Measurements from ENCODE around the gene MIA2.
"Not testable (repeated sequence)": the region's sequence is repeated elsewhere in the genome, so short reads cannot be mapped to it uniquely, and the experiment has no call there.

MIA2 gene

DNA sequence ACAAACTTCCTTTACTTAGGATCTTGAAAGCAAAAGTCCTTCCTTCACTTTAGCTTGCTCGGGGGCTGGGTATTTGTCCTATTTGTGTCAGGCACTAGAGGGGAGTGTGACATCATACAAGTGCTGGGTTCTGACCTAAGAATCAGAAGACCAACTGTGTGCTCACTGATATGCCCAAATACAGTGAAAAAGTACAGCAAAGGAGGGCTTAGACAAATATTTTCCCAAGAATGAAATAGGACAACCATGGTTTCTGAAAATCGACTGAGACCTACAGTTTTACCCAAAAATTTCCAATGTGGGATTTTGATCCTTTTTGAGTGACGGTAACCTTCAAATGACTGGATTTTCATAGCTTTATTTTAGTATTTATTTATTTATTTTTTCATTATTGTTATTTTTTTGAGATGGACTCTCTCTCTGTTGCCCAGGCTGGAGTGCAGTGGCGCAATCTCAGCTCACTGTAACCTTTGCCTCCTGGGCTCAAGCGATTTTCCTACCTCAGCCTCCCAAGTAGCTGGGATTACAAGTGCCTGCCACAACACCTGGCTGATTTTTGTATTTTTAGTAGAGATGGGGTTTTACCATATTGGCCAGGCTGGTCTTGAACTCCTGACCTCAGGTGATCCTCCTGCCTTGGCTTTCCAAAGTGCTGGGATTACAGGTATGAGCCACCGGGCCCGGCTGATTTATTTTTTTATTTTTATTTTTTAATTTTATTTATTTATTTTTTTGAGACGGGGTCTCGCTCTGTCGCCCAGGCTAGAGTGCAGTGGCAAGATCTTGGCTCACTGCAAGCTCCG lies 1.8 kb upstream of the MIA2 start:
- DNase-seq (ENCODE audit: low read depth) = not testable (repeated sequence)

DNA sequence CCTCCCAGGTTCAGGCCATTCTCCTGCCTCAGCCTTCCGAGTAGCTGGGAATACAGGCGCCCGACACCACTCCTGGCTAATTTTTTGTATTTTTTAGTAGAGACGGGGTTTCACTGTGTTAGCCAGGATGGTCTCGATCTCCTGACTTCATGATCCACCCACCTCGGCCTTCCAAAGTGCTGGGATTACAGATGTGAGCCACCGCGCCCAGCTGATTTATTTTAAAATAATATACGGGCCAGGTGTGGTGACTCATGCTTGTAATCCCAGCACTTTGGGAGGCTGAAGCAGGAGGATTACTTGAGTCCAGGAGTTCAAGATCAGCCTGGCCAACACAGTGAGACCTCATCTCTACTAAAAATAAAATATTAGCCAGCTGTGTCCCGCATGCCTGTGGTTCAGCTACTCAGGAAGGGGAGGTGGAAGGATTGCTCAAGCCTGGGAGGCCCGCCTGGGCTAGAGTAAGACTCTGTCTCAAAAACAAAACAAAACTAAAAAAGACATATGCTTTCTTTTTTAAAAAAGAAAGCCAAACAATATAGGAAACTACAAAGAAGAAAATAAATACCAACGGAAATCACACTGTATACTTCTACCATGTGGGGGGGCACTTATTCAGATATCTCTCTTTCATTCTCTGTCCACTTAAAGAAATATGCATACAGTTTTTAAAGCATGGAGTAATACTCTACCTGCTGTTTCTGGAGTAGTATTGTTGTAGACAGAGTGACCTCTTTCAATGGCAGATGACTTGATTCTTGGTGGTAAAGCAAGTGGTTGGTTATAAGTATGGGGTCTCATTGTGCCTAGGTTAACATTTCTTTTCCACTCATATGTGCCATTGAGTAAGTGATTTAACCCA lies 930 bp upstream of the MIA2 start:
- no peak for DNase-seq (ENCODE audit: low read depth)

DNA sequence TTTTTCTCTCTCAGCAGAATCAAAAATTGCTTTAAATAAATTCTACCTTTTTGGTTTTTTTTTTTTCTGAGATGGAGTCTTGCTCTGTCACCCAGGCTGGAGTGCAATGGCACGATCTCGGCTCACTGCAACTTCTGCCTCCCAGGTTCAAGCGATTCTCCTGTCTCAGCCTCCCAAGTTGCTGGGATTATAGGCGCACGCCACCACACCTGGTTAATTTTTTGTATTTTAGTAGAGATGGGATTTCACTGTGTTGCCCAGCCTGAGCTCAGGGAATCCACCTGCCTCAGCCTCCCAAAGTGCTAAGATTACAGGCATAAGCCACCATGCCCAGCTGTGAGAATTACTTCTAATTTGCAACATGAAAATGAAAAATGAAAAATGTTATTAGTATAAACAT lies 1.3 kb downstream of the MIA2 start:
- not testable (repeated sequence) for DNase-seq (ENCODE audit: low read depth)

DNA sequence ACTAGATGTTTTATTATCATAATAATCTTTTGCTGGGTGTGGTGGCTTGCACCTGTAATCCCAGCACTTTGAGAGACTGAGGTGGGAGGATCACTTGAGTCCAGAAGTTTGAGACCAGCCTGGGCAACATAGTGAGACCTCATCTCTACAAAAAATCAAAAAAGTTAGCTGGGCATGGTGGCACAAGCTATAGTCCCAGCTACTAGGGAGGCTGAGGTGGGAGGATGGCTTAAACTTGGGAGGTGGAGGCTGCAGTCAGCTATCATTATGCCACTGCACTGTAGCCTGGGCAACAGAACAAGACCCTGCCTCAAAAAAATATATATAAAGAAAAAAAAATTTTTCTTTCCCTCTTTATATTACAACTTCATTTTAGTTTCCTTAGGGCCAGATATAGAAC lies 1.8 kb downstream of the MIA2 start:
- not testable (repeated sequence) for DNase-seq (ENCODE audit: low read depth)

DNA sequence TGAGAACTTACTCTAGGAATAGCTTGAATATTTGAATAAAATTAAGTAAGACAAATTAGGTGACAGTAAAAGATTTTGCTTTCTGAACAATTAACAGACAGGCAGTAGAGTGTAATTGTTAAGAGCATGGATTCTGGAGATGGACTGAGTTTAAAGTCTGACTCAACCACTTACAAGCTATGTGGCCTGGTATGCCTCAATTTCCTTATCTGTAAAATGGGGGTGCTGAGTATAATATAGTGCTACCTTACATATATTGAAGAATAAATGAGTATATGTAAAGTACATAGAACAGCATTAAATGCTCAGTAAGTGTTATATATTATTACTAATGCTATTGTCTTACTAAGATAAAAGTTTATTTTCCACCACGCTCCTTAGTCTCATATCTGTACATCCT lies 7.1 kb downstream of the MIA2 start:
- DNase-seq (ENCODE audit: low read depth) = no peak

DNA sequence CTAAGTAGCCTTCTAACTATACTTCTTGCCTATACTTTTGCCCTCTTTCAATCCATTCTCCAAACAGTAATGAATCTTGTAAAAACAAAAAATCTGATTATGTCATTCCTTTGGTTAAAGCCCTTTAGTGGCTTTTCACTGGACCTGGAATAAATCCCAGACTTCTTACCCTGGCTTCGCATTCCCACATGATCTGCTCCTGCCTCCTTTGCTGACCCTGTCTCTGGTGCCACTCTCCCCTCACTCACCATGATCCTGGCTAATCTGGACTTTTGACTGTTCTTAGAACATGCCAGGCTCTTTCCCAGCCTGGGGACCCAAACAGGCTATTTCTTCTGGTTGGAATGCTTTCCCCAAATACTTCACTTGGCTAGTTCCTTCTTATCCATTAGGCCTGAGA lies 7.9 kb downstream of the MIA2 start:
- no peak for DNase-seq (ENCODE audit: low read depth)

DNA sequence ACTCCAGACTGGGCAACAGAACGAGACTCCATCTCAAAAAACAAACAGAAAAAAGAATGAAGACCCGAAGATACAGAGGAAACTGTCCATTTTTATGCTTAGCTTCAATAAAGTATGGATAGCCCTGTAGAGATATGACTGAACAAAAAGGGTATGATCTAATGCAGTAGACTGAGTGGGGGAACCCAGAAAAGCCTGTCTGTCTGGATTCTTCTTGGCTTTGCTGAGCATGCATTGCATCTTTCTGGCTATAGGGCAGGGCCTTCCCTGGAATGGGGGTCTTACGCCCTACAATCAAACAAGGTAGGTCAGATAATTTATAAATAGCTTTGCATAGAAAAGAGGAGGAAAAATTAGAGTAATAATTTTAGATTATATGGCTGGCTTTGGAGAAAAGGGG lies 10.1 kb downstream of the MIA2 start:
- DNase-seq (ENCODE audit: low read depth) = no peak

DNA sequence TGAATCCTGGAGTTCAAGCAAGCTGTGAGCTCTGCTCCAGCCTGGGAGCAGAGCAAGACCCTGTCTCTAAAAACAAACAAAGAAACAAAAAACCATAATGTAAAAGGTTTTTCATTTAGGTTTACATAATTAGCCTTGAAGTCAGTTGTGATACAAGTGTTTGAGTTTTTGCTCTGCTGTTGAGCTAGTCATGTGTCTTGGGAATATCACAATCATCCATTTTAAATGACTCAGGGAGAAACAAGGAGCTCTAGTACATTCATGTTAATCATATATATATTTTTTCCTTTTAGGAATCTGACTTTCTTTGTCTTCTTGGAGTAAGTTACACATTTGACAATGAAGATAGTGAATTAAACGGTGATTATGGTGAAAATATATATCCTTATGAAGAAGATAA lies 12.9 kb downstream of the MIA2 start:
- DNase-seq (ENCODE audit: low read depth) = no peak

DNA sequence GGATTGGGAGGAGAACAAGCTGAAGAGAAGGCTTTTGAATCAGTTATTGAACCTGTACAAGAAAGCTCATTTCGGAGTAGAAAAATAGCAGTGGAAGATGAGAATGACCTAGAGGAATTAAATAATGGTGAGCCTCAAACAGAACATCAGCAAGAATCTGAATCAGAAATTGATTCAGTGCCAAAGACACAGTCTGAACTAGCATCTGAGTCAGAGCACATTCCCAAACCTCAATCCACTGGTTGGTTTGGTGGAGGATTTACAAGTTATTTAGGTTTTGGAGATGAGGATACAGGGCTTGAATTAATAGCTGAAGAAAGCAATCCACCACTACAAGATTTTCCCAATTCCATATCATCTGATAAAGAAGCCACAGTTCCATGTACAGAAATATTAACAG lies 13.5 kb downstream of the MIA2 start:
- no peak for DNase-seq (ENCODE audit: low read depth)

DNA sequence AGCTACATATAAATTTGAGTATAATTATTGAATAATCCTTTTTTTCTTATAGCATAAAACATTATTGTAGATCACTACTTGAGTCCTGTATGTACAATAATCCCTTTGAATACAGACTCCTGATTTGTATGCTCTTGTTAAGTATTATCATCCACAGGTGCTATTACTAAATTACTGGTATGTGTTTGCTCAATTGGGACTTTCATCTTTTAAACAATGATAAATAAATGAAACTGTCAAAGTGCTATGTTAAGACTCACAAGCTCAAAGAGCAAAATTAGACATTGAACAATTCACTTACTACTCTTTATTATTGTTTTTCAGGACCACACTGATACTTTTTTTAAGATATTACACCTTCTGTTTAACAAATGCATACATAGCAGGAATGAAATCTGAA lies 17.8 kb downstream of the MIA2 start:
- no peak for DNase-seq (ENCODE audit: low read depth)

DNA sequence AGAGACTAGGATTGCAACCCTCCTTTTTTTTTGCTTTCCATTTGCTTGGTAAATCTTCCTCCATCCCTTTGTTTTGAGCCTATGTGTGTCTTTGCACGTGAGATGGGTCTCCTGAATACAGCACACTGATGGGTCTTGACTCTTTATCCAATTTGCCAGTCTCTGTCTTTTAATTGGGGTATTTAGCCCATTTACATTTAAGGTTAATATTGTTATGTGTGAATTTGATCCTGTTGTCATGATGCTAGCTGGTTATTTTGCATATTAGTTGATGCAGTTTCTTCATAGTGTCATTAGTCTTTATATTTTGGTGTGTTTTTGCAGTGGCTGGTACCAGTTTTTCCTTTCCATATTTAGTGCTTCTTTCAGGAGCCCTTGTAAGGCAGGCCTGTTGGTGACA lies 23.7 kb downstream of the MIA2 start:
- not testable (repeated sequence) for DNase-seq (ENCODE audit: low read depth)

DNA sequence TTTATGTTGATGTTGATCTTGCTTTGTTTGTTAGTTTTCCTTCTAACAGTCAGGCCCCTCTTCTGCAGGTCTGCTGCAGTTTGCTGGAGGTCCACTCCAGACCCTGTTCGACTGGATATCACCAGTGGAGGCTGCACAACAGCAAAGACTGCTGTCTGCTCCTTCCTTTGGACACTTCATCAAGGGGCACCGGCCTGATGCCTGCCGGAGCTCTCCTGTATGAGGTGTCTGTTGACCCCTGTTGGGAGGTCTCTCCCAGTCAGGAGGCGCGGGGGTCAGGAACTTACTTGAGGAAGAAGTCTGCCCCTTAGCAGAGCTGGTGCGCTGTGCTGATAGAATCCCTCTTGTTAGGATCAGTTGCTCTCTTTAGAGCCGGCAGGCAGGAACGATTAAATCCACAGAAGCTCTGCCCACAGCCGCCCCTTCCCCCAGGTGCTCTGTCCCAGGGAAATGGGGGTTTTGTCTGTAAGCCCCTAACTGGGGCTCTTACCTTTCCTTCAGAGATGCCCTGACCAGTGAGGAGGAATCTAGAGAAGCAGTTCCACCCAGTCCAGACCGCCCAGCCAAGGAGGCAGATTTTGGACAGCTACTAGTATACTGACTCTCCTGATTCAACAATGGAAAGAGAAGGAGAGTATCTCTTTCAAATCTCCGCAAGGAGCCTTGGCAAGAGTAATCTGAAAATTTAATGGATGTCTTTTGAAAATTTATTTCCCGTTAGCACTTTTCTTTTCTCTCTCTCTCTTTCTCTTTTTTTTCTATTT lies 25.2 kb downstream of the MIA2 start:
- no peak for DNase-seq (ENCODE audit: low read depth)

DNA sequence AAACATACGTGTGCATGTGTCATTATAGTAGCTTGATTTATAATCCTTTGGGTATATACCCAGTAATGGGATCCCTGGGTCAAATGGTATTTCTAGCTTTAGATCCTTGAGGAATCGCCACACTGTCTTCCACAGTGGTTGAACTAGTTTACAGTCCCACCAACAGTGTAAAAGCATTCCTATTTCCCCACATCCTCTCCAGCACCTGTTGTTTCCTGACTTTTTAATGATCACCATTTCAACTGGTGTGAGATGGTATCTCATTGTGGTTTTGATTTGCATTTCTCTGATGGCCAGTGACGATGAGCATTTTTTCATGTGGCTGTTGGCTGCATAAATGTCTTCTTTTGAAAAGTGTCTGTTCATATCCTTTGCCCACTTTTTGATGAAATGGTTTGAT lies 26.4 kb downstream of the MIA2 start:
- DNase-seq (ENCODE audit: low read depth) = not testable (repeated sequence)

DNA sequence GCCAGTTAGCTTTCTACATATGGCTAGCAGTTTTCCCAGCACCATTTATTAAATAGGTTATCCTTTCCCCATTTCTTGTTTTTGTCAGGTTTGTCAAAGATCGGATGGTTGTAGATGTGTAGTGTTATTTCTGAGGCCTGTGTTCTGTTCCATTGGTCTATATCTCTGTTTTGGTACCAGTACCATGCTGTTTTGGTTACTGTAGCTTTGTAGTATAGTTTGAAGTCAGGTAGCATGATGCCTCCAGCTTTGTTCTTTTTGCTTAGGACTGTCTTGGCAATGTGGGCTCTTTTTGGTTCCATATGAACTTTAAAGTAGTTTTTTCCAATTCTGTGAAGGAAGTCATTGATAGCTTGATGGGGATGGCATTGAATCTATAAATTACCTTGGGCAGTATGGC lies 28.5 kb downstream of the MIA2 start:
- DNase-seq (ENCODE audit: low read depth) = not testable (repeated sequence)

DNA sequence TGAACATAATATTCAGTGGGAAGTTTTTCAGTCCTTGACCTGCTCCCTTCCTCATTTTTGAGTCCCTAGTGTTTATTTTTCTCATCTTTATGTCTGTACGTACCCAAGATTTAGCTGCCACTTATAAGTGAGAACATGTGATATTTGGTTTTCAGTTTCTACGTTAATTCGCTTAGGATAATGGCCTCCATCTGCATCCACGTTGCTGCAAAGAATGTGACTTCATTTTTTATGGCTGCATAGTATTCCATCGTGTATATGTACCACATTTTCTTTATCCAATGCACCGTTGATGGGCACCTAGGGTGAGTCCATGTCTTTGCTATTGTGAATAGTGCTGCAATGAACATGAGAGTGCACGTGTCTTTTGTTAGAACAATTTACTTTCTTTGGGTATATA lies 30.3 kb downstream of the MIA2 start:
- no peak for DNase-seq (ENCODE audit: low read depth)

DNA sequence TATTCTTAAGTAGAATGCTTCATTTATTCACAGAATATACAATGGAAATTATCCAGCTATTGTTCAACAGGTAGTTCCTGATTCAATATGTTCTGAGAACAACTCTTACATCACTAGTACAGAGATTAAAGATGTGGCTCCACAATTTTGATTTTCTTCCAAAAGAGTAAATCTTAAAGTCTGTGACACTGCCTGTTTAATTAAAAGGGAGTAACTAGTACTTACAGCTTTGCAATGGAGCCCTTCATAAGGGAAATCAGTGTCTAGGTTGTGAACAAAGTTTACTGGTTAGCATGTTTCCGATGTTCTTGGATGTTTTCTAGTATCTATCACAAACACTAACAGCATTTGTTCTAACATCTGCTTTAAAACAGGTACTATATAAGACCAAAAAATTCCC lies 30.8 kb downstream of the MIA2 start:
- DNase-seq (ENCODE audit: low read depth) = no peak

DNA sequence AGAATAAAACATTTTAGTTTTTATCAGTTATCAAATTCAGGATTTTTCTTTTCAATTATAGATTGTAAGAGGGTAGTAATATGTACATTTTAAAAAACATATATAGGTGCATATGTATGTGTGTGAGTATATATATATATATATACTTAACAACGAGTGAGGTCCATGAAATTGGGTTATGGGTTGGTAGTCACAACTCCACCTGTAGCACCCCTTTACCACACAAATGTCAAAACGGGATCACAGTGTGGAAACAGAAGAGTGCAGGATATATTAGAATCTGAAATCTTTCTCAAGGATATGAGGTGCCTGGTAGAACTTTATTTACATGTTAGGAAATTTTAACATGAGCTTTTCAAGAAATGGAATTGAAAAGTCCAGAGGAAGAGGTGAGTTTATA lies 31.3 kb downstream of the MIA2 start:
- no peak for DNase-seq (ENCODE audit: low read depth)

DNA sequence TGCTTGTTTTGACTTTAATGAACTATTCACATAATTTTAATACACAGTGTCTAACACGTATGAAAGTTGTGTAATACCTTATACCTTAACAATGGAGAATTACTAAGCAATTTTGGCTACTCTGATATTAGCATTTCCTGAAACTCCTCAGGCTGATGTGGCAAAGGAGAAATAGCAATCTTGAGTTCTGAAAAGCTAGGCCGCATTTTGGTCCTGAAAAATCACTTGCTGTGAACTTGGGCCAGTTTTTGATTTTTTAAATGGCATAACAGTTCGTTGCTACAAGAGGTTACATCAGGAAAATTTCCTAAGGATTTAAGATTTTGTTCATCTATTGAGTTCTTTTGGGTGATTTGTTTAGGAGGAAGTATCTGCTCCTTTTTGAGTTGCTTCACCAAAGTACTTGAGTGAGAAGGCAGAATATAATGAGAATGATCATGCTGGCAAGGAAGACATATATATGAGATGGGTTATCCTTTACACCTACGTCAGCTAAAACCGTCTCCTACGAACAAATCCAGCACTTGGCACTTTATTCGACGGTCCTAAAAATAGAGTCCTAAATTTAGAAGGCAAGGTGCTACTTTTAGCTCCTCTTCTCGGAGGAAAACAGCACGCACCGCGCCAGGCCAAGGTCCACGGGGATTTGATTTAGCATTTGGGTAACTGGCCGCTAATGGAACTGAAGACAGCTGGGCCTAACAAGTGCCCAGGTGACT lies 32.2 kb downstream of the MIA2 start:
- no peak for DNase-seq (ENCODE audit: low read depth)

DNA sequence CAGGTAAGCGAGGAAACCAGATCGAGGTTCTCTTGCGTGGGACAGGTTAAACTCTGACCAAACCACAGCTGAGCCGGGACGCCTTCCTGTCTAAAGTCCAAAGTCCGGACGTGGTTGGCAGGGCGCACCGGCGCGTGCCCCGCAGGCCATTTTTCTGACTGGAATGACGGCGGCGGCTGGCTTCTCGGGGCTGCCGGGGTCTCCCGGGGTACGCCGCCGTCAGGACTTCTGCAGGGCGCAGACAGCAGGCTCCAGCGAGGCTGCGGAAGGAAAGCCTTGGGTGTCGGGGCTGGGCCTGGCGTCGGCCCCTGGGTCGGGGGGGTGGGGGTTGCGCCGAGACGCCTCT lies 32.8 kb downstream of the MIA2 start:
- DNase-seq (ENCODE audit: low read depth) = no peak

DNA sequence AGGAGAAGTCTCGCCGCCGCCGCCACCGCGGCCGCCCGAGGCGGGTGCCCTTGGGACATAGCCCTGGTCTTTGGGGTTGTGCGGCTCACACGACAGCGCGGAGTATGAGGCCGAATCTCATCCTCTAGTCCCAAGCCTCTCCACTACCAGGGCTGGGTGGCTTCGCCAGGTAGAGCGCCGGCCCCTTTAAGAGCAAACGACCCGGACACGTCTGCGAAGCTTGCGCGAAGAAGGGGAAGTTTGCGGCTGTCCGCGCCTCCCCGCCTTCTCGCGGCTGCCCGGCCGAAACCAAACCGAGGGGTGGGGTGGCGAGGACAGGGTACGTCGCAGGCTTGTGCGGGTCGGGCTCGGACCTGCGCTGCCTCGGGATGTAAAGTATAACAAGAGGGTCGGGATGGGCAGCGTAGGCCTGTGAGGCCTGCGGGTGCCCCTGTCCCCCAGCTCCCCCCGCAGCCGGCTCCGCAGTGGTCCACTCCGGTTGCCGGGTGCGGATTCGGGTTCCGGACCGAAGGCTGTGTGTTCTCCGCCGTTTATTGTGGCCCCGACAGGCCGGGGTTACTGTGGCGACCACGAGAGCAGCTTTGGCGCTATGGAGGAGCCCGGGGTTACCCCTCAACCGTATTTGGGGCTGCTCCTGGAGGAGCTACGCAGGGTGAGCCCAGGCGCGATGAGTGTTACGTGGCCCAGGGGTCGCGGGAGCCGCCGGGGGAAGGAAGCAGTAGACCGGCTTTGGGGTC lies 33.3 kb downstream of the MIA2 start:
- DNase-seq (ENCODE audit: low read depth) = peak; percentile 49

DNA sequence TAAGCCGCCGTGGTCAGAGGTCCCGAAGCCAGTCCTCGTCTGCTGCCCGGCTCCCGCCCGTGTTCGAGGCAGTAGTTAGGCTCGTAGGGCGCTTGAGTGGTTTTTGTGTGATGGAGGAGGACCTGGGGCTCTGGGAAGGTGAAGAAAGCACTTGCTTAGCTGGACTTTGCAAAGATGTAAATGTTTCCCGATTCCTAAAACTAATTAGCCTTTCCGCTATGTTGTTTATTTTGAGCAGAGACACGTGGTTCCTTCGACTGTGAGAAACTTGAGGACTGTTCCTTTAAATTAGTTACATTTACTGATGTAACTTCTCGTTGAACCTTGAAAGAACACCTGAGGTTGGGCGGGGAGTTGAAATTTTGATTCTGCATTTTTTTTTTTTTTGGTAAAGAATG lies 33.9 kb downstream of the MIA2 start:
- no peak for DNase-seq (ENCODE audit: low read depth)
